GM12892 (cell line): ENCODE data around the gene WDR91.

Experiments
- POLR2A ChIP-seq: IDR thresholded peaks from 2 replicates; pipeline ENCODE4 v1.6.1; 2011; ENCODE audit warnings: low read depth, low read length, control low read depth
- POLR2AphosphoS5 ChIP-seq: IDR thresholded peaks from 2 replicates; pipeline ENCODE4 v1.6.1; 2011; ENCODE audit warnings: low read depth, low read length, control low read depth

- TF ChIP-seq POLR2AphosphoS5 (no peak), POLR2A (no peak)
Observed at GRCh38 chr7:135248546-135248945, 37.2 kb upstream of the WDR91 start.
